ENCODE data around the gene GPRIN3.
"Not testable (repeated sequence)": the region's sequence is repeated elsewhere in the genome, so short reads cannot be mapped to it uniquely, and the experiment has no call there.

The GPRIN3 gene

DNA sequence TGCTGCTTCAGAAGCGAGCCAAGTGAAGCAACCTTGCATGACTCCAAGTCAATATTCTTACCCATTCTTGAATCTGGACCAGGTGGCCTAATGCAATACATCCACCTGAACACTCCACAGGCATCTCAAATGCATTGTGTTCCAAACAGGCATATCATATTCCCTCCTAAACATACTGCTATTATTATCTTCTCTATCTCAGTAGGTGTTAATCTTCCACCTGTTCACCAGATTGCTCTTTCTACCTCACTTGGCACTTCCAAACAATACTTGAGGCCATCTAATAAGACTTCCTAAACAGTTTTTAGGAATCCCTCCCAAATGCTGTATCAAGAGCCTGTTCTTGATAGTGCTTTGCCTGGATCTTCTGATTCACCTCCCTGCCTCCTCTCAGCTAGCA, 90.7 kb downstream of the GPRIN3 start:
- no peak for DNase-seq (ENCODE audit: low read depth)

DNA sequence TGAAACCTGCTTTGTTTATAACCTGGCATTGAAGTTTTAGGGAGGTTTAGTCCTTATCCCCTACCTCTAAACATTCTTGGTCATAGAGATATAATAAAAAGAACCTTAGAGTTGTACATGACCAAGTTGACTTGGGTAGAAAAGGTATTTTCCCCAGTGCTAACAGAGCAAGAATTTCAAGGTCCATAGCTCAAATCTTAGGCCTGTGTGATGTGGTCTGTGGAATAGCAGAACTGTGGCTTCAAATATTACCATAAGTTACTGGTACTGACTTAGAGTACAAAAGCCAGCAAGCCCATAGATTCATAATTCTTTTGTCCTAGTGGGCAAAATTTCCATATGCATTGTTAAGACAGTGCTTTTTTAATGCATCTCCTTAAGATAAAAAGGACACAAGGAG, 91.2 kb downstream of the GPRIN3 start:
- DNase-seq (ENCODE audit: low read depth) = no peak

DNA sequence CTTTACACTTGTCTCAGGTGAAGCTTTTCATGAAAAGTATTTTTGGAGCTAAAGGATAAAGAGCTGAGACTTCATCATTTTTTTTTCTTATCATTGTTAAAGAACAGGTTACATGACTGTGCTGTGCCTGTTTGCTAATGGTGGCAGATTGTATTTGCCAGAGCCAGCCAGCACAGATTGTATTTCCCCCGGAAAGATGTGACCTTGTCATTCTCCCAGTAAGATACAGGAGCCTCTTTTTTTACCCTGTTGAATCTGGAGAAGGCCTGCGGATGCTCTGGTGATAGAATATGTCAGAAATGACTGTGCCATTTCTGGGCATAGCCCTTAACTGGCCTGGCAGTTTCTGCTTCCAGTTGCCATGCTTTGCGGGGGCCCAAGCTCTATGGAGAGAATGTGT, 91.9 kb downstream of the GPRIN3 start:
- no peak for DNase-seq (ENCODE audit: low read depth)

DNA sequence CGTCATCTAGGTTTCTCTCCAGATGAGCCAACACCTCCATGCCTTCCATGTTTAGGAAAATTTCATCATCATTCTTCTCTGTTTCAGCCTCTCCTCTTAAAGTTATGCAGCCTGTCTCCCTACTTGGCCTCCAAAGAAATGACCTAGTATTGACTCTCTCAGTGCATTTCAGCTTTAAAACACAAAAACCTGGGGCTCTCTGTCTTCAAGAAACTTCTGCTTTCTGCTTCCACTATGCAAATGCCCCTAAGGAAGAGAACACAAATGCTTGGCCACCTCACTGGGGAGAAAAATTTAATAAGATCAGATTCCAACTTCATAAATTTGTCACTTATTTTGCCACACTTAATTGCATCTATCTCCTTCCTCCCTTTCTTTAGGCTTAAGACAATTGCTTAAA, 93.3 kb downstream of the GPRIN3 start:
- no peak for DNase-seq (ENCODE audit: low read depth)

DNA sequence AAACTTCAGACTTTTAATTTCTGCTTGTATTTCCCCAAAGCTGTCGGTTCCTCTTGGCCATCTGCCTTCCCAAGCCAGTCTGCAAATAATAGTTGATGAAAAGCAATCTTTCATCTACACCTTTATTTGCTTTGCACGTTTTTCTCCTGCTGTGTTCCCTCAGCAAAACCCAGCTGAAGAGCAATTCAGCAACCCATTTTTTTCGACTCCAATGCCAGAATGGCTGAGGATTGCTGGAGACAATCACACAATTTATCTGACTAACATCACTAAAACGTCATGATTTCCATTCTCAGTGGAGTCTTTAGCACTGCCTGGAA, 94.3 kb downstream of the GPRIN3 start:
- DNase-seq (ENCODE audit: low read depth) = no peak

DNA sequence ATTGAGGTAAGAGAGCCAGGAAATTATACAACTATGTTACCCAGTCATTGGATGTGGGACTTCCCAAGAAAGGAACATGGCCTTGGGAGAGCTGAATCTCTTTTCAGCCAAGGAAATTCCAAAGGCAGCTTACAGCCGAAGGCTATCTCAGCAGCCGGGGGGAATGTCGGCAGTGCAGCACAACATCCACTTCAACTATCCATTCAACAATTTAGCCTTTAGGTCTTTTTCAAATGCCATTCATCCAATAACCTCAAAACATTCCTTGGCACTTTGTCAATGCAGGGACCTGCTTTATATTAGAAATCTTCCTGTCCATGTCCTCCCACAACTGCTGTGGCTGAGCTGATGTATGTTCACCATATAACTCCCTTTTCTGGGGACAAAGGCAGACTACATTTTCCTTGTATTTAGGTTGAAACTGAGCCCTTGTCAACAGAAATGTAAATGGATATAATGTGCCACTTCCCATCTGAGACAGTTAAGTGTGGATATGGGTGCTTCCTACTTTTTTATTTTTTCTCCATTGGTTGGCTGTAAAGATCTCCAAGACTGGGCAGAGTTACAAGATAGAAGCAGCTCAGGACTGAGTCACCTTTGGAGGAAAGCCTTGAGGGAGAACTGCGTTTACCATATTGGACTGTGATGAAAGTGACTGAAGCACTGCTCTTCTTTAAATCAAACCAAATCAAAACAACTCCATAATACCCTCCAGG, 94.8 kb downstream of the GPRIN3 start:
- DNase-seq (ENCODE audit: low read depth) = no peak

DNA sequence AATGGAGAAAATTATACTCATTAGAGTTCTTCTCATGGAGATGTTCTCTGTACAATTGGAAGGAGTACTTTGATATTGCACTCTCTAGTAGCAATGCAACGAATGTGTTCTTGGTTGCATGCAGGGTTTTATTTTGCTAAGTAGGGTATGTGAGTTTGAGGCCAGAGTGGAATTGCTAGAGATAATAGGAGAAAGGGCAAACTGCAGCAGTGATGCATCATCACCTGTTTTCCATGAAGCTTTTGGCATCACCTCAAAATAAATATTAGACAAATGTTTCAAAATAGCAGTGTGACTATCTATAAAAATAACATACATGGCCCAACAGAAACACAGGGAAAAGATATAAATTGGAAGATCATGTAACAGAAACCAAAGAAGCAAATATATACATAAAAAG, 103.0 kb downstream of the GPRIN3 start:
- no peak for DNase-seq (ENCODE audit: low read depth)

DNA sequence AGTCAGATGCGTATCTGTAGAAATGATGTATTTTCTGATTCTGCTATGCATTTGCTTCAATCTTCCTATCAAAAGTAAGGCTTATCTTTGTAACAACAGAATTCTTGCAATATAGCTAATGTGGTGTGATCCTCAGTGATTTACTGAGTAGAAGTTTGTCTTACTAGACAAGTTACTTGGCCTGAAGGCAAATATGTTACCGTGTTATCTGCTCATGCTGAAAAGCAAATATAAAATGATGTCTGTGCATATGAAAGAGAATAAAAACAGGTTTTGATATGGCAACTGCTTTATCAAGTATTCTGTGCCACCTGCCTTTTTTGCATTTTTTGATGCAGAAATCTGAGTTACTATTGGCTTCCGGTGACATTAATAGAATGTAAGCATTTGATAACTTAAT, 103.7 kb downstream of the GPRIN3 start:
- DNase-seq (ENCODE audit: low read depth) = no peak

DNA sequence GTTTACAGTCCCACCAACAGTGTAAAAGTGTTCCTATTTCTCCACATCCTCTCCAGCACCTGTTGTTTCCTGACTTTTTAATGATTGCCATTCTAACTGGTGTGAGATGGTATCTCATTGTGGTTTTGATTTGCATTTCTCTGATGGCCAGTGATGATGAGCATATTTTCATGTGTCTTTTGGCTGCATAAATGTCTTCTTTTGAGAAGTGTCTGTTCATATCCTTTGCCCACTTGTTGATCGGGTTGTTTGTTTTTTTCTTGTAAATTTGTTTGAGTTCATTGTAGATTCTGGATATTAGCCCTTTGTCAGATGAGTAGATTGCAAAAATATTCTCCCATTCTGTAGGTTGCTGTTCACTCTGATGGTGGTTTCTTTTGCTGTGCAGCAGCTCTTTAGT, 108.2 kb downstream of the GPRIN3 start:
- not testable (repeated sequence) for DNase-seq (ENCODE audit: low read depth)

DNA sequence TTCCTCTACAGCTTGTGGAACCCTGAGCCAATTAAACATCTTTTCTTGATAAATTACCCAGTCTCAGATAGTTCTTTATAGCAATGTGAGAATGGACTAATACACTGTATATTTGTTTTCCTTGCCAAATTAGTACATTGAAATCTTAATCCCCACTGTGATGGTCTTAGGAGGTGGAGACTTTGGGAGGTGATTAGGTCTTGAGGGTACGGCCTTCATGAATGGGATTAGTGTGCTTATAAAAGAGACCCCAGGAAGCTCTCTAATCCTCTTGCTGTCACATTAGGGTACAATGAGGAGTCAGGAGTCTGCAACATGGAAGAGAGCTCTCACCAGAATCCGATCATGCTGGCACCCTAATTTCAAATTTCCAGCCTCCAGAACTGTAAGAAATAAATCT, 109.7 kb downstream of the GPRIN3 start:
- DNase-seq (ENCODE audit: low read depth) = no peak

DNA sequence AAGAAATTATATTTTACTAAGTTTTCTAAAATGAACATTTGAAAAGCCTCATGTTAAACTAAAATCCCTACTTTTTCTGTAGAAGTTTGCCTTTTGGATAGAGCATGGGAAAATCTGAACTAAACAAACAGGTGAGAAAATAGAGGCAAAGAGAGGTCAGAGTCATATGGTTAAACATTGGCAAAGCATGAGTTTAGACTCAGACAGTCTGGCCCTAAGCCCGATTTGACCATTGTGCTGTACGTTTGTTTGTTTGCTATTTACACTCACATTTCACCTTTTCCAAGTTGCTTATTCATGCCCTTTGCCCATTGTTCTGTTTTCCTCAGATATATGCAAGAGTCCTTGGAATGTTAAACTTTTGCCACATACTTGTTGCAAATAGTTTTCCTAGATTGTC, 110.9 kb downstream of the GPRIN3 start:
- DNase-seq (ENCODE audit: low read depth) = no peak

DNA sequence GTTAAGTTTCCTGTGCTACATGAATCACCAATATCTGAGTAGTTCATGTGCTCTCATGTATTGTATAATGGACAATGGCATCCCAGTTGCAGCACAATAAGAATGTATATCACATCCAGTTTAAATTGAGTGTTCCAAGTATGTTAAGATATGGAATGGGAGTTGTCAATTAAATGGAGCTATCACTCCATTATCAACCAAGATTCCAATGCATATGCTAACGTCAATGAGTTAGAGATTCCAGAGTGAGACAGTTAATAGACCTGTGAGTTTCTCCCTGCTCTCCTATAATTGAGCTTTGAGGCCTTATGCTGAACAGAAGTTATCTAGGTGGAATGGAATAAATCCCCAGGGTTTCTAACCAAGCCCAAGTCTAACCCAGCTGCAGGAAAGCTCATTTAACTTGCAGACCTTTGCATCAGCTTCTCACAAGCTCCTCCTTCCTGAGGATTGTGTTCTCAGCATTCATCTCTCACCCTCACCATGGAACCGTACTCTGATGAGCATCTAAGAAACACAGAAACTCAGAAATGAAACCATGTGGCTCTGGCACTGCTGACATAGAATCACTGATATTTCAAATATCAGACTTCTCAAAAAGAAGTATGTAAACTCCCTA, 111.4 kb downstream of the GPRIN3 start:
- no peak for DNase-seq (ENCODE audit: low read depth)

DNA sequence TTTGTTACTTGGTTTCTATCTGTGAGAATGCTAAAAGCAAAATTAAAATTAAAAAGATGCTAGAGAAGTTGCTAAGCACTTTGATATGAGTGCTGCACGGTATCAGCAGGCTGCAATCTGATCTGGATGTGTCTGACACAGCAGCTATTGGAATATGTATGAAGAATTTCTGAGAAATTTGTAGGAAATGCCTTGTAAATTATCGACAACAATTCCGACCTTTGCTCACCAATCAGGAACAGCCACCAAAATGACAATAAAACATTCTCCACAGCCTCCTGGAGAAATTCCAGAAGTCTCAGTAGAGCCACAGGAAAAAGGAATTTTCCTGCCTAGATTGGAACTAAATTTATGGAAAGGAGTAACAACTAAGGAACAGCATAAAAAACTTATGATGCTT, 113.8 kb downstream of the GPRIN3 start:
- peak; percentile 7 for DNase-seq (ENCODE audit: low read depth)

Data from EH (cell line).